HUES6 (cell line): ENCODE measurements around the gene CRYBG3.

Experiments
- H3K27ac ChIP-seq: 2 replicates; pipeline ENCODE4 v1.7.0; 2013; ENCODE audit warnings: low read depth, mild to moderate bottlenecking, low read length, inconsistent platforms
- H3K27me3 ChIP-seq: 2 replicates; pipeline ENCODE4 v1.6.1; 2013; ENCODE audit warnings: low read length; ENCODE audit not compliant: control insufficient read depth, insufficient read depth
- H3K36me3 ChIP-seq: 2 replicates; pipeline ENCODE4 v1.6.1; 2013; ENCODE audit warnings: low read length; ENCODE audit not compliant: control insufficient read depth, insufficient read depth
- H3K4me1 ChIP-seq: 2 replicates; pipeline ENCODE4 v1.6.1; 2013; ENCODE audit warnings: low read length; ENCODE audit not compliant: control insufficient read depth, insufficient read depth
- H3K4me3 ChIP-seq: 2 replicates; pipeline ENCODE4 v1.5.1; 2013; ENCODE audit warnings: low read depth, low read length
- H3K9ac ChIP-seq: one replicate; pipeline ENCODE4 v1.6.1; 2013; ENCODE audit warnings: mild to moderate bottlenecking, low read length
- H3K9me3 ChIP-seq: 2 replicates; pipeline ENCODE4 v1.6.1; 2013; ENCODE audit warnings: low read depth, low read length; ENCODE audit not compliant: control insufficient read depth, insufficient read depth

CRYBG3 gene

DNA sequence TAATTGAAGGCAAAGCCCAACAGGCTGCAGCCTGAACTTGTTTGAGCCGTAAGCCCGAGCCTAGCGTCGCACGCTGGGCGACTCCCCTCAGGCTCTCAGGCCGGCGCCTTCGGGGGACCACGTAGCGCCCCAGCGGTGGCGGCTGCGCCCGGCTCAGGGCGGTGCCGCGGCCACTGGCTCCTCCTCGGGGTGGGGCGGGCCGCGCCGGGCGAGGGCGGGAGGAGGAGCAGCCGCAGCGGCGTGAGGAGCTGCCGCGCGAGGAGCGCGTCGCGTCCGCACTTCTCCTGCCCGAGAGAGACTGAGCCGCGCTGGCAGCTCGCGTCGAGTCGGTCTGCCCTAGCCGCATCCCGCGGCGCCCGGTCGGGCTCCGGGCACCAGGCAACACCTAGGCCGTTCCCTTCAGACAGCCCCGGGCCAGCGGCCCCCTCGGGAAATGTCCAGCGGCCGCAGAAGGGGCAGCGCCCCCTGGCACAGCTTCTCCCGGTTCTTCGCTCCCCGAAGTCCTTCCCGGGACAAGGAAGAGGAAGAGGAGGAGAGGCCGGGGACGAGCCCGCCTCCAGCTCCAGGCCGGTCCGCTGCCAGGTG is at the start of gene CRYBG3:
TSS of gene CRYBG3 (plus strand) at position 238 of the 585 bp plus-strand sequence. CDS start at position 434, 196 bp downstream.
- peak within 1 kb of the TSS; percentile 22; the same call in 1 of the 2 replicates for H3K27ac ChIP-seq
- peak within 1 kb of the TSS; percentile 92 for H3K4me3 ChIP-seq
- peak within 1 kb of the TSS; percentile 79 for H3K9ac ChIP-seq
- peaks cover 8% of the 10 kb centered on the region; the same call in 1 of the 2 replicates for H3K4me1 ChIP-seq
- peaks cover 33% of the 10 kb centered on the region for H3K27me3 ChIP-seq
- no peaks in the 10 kb centered on the region for H3K36me3 ChIP-seq
- no peaks in the 10 kb centered on the region for H3K9me3 ChIP-seq

DNA sequence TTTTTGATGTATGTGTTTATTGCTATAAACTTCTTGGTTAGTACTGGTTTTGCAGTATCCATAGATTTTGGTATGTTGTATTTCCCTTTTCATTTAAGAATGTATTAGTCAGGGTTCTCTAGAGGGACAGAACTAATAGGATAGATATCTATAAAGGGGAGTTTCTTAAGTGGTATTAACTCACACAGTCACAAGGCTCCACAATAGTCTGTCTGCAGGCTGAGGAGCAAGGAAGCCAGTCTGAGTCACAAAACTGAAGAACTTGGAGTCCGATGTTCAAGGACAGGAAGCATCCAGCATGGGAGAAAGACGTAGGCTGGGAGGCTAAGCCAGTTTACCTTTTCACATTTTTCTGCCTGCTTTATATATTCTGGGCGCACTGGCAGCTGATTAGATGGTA is 48.9 kb upstream of the CRYBG3 start:
- Histone ChIP-seq H3K27me3 (no peaks in the 10 kb centered on the region), H3K36me3 (peaks cover 11% of the 10 kb centered on the region; the same call in 1 of the 2 replicates), H3K4me3 (no peak overlapping the region), H3K4me1 (no peaks in the 10 kb centered on the region), H3K9me3 (peaks cover 5% of the 10 kb centered on the region; the same call in 1 of the 2 replicates), H3K9ac (no peak overlapping the region), H3K27ac (no peak overlapping the region)

GRCh38 chr3:97778152-97778551 is 43.7 kb upstream of the CRYBG3 start:
- no peak overlapping the region for H3K9ac ChIP-seq
- H3K36me3 ChIP-seq: no peaks in the 10 kb centered on the region
- no peak overlapping the region for H3K4me3 ChIP-seq
- no peaks in the 10 kb centered on the region for H3K4me1 ChIP-seq
- no peaks in the 10 kb centered on the region for H3K9me3 ChIP-seq
- no peak overlapping the region for H3K27ac ChIP-seq
- no peaks in the 10 kb centered on the region for H3K27me3 ChIP-seq

DNA sequence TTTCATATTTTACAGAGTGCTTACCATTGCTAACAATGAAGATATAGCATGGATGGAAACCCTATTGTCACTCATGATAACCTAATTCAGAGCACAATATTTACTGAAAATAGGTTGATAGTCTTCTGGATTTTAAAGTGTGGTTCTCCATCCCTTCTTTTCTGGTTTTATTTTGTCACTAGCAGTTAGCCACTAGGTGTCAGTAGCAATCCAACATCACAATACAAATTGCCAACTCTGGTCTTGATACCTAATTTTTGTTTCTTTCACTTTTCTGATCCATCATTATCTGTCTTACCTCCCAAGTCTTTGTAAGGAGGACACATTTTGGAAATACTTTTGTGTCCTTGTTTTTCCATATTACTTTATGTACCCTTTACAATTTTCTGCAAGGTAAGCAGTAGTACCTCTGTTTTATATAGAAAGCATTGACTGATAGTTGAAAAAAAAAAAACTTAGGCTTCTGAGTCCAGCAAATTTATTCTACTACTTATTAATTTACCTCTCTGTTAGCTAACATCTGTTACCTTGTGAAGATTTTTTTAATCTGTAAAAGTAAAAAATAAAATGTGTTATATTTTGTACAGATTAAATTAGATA is 28.3 kb upstream of the CRYBG3 start:
- H3K4me3 ChIP-seq: no peak overlapping the region
- H3K27me3 ChIP-seq: no peaks in the 10 kb centered on the region
- no peak overlapping the region for H3K9ac ChIP-seq
- no peaks in the 10 kb centered on the region for H3K4me1 ChIP-seq
- H3K36me3 ChIP-seq: no peaks in the 10 kb centered on the region
- H3K27ac ChIP-seq: no peak overlapping the region
- H3K9me3 ChIP-seq: no peaks in the 10 kb centered on the region

DNA sequence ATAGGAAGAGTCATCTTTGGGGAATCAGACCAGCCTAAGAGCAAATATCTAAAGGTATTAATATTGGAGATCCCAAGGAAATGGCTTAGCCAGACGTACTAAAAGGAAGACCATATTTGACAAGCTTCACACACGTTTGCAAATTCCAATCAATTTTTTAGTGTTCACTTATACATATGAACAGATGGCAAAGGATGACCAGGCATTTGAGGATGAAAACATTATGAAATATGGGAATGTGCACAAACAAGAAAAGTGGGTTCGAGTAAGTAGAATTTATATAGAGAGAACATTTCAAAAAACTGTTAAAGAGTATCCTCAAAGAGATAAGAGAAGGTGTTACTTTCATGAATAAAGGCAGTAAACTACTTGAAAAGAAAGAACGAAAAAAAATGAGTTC is 25.9 kb upstream of the CRYBG3 start:
- H3K9ac ChIP-seq: no peak overlapping the region
- no peak overlapping the region for H3K4me3 ChIP-seq
- no peak overlapping the region for H3K27ac ChIP-seq
- H3K4me1 ChIP-seq: no peaks in the 10 kb centered on the region
- 0 out of 2 replicates have a peak, but pooled peaks cover 3% of the 10 kb centered on the region for H3K36me3 ChIP-seq
- no peaks in the 10 kb centered on the region for H3K9me3 ChIP-seq
- no peaks in the 10 kb centered on the region for H3K27me3 ChIP-seq

DNA sequence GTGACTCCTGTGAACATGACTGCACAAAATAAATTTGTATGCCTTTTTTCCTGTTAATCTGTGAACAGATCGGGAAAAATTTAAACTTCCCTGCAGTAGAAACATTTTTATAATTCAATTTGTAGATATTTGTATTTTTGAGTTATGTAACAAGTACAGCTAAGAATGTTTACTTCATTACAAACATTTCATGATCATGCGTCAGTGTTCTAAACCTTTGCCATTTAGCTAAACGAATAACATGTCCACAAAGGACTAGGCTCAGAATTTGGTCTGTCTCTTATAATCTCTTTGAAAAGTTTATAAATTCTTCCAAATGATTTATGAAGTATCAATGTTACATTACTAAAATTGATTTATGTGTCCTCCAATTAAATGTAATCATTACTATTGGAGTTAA is 17.3 kb upstream of the CRYBG3 start:
- no peaks in the 10 kb centered on the region for H3K4me1 ChIP-seq
- no peak overlapping the region for H3K27ac ChIP-seq
- H3K4me3 ChIP-seq: no peak overlapping the region
- 0 out of 2 replicates have a peak, but pooled peaks cover 3% of the 10 kb centered on the region for H3K36me3 ChIP-seq
- H3K9ac ChIP-seq: no peak overlapping the region
- no peaks in the 10 kb centered on the region for H3K9me3 ChIP-seq
- no peaks in the 10 kb centered on the region for H3K27me3 ChIP-seq

DNA sequence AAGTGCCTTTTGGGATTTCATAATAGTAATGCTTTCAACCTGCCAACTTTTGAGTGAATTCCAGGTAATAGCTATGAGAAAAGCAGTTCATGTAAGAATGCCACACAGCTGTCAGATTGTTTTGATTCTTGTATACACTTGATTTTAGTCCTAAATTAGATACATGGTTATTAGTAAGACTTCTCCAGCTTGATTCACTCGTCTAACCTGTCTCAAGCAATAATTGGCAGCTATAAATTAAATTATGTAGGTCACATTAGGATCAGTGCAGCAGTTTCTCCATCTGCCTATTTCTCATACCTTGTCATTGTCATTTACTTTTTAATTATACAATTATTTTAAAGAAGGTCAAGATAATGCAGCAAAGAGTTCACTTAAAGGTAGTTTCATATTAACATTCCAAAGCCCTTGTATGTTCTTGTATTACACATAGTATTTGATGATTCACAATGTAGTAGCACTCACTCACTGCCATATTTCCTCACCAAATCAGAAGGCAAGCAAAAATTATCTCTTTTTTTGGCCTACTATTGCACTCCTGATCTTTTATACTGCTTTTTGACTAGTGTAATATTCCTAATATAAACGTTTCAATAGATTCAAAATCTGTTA is 10.9 kb upstream of the CRYBG3 start:
- Histone ChIP-seq H3K27me3 (no peaks in the 10 kb centered on the region), H3K4me1 (no peaks in the 10 kb centered on the region), H3K36me3 (no peaks in the 10 kb centered on the region), H3K9me3 (no peaks in the 10 kb centered on the region), H3K9ac (no peak overlapping the region), H3K27ac (no peak overlapping the region), H3K4me3 (no peak overlapping the region)

DNA sequence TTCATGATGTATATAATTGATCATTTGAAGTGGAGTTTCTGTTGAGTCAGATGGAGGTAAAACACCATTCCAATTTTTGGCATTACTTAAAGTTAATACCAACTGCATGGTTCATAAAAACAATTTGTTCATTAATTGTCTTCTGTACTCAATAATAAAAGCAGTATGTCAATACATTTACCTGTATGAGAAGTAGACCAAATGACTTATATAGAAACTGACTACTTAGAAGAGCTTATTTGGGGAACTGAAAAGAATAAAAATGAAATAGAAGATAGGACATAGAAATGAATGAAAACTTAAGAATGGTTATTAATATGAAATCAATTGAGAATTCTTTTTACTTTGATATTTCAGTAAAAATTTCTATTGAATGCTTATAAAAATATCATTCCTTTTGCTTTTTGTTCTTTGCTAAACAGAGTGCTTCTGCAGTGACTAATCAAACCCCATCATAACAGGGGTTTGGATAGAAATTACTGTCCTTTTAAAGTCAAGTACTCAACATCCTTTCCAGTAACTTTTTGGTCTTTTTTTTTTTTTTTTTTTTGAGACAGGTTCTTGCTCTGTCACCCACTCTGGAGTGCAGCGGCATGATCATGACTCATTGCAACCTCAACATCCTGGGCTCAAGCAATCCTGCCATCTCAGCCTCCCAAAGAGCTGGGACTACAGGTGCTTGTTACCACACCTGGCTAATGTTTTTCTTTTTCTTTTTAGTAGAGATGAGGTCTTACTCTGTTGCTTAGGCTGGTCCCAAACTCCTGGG is 6.5 kb upstream of the CRYBG3 start:
- no peak overlapping the region for H3K4me3 ChIP-seq
- no peaks in the 10 kb centered on the region for H3K9me3 ChIP-seq
- no peak overlapping the region for H3K27ac ChIP-seq
- H3K27me3 ChIP-seq: peaks cover 2% of the 10 kb centered on the region
- no peaks in the 10 kb centered on the region for H3K36me3 ChIP-seq
- H3K4me1 ChIP-seq: no peaks in the 10 kb centered on the region
- H3K9ac ChIP-seq: no peak overlapping the region

- no peak overlapping the region for H3K4me3 ChIP-seq
- no peaks in the 10 kb centered on the region for H3K36me3 ChIP-seq
- H3K9ac ChIP-seq: no peak overlapping the region
- H3K4me1 ChIP-seq: no peaks in the 10 kb centered on the region
- H3K9me3 ChIP-seq: no peaks in the 10 kb centered on the region
- H3K27ac ChIP-seq: no peak overlapping the region
- peaks cover 15% of the 10 kb centered on the region for H3K27me3 ChIP-seq
Observed at GRCh38 chr3:97816811-97817210, 5.0 kb upstream of the CRYBG3 start.

DNA sequence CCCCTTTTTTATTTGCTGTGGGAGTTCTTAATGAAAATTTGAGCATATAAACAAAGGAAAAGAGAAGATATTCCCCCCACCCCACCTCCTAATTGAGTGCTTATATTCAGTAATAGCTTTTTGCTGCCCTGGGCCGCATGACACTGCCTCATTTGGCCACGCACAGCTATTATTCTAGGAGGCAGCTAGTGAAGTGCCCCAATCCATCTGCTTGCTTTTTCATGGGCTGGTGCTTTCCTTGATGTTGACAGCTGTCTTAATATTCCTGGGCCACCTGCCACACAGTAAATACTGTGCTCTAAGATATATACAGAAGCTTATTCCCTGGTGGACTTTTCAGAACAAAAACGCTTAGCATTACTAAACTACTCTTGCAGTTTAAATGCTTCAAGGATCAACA is 3.8 kb upstream of the CRYBG3 start:
- Histone ChIP-seq H3K4me1 (no peaks in the 10 kb centered on the region), H3K9me3 (no peaks in the 10 kb centered on the region), H3K27ac (no peak overlapping the region)

GRCh38 chr3:97820780-97821179 is 1.0 kb upstream of the CRYBG3 start:
- Histone ChIP-seq H3K4me3 (peak overlapping the region; percentile 92), H3K4me1 (peaks cover 8% of the 10 kb centered on the region; the same call in 1 of the 2 replicates), H3K9ac (no peak overlapping the region), H3K27ac (no peak overlapping the region), H3K27me3 (peaks cover 33% of the 10 kb centered on the region), H3K9me3 (no peaks in the 10 kb centered on the region), H3K36me3 (no peaks in the 10 kb centered on the region)

More for the DNA sequence above, 3.8 kb upstream of the CRYBG3 start:
- Histone ChIP-seq H3K4me3 (no peak overlapping the region), H3K9ac (no peak overlapping the region), H3K36me3 (no peaks in the 10 kb centered on the region), H3K27me3 (peaks cover 23% of the 10 kb centered on the region)
